Measurements from ENCODE around the gene CACNA1I. TPM values are rescaled to one million over a fixed set of nuclear protein-coding genes. Genes with fewer than 3 reads are reported as not detected.

CACNA1I gene
- total RNA-seq, 1 donor = not detected

DNA sequence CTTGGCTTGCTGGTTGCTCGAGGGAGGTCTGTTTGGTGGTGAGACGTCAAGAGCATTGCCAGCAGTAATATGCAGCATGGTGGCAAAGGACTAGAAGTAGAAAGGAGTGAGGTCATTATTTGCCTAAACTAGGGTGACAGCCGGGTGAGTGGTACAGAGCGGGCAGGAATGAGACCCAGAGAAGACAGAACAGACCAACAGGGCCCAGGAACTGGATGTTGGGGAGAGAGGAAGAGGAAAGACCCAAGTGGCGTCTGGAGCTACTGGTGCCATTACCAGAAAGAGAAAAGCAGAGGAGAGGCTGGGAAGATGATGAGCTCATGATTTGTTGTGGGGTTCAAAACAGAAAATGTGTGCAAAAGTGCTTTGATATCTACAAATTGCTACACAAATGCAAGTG, 164.3 kb downstream of the CACNA1I start:
- no peak for DNase-seq (ENCODE audit: low read depth)
- H3K4me3 ChIP-seq (ENCODE audit: low read depth, low read length) = no peak overlapping the region
- TF ChIP-seq, protein P1, sequence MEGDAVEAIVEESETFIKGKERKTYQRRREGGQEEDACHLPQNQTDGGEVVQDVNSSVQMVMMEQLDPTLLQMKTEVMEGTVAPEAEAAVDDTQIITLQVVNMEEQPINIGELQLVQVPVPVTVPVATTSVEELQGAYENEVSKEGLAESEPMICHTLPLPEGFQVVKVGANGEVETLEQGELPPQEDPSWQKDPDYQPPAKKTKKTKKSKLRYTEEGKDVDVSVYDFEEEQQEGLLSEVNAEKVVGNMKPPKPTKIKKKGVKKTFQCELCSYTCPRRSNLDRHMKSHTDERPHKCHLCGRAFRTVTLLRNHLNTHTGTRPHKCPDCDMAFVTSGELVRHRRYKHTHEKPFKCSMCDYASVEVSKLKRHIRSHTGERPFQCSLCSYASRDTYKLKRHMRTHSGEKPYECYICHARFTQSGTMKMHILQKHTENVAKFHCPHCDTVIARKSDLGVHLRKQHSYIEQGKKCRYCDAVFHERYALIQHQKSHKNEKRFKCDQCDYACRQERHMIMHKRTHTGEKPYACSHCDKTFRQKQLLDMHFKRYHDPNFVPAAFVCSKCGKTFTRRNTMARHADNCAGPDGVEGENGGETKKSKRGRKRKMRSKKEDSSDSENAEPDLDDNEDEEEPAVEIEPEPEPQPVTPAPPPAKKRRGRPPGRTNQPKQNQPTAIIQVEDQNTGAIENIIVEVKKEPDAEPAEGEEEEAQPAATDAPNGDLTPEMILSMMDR (IDR thresholded peaks at IDR 0.05; ENCODE audit: insufficient read depth, low read depth, low read length) = no peak

DNA sequence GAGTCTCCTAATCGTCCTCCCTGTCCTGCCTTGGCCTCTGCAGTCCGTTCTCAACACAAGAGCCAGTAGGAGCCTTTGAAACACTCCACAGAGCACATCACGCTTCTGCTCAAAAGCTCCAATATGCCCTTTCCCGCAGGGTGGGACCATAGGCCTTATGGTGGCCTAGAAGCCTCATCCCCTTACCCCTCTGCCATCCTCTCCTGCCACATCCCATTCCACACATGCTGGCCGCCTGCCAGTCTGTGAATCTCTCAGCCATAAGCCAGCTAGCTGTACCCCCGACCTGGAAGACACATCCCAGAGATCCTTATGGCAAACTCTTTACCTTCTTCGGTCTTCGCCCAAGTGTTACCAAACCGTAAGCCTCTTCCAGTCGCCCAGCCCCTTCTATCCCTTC, 165.2 kb downstream of the CACNA1I start:
- H3K4me3 ChIP-seq (ENCODE audit: low read depth, low read length) = no peak overlapping the region
- TF ChIP-seq, protein P1 (IDR thresholded peaks at IDR 0.05; ENCODE audit: insufficient read depth, low read depth, low read length) = no peak
- no peak for DNase-seq (ENCODE audit: low read depth)

DNA sequence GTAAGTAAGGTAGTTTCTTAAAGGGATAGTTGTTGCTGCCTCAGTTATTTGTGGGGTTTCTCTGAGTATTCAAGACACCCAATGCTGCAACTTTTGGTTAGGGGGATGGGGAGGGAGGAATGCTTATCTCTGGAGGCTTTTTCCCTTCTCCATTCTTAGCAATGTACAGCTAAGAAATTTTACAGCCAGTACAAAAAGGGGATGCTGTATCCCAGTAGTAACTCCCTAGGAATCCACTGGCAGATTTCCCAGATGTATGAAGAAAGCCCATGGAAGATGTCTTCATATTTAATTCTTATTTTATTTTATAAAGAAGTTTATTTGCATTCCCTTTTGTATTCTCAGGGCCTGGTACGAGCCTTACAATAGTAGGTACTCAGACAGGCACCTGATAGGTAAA, 168.2 kb downstream of the CACNA1I start:
- TF ChIP-seq, protein P1 (IDR thresholded peaks at IDR 0.05; ENCODE audit: insufficient read depth, low read depth, low read length) = no peak
- H3K4me3 ChIP-seq (ENCODE audit: low read depth, low read length) = no peak overlapping the region
- peak; percentile 52 for DNase-seq (ENCODE audit: low read depth)

Other genes starting within 250 kb of the CACNA1I start
- gene SYNGR1, start 220.8 kb upstream of the CACNA1I start, total RNA-seq = 8.6 and 12.2 TPM in 2 replicates
- 11.6 and 13.4 TPM in 2 replicates for gene TAB1, start 171.0 kb upstream of the CACNA1I start, total RNA-seq
- 0.64 and 1.3 TPM in 2 replicates for gene MGAT3, start 113.7 kb upstream of the CACNA1I start, total RNA-seq
- 26.1 and 32.8 TPM in 2 replicates for gene MIEF1, start 68.5 kb upstream of the CACNA1I start, total RNA-seq
- gene ATF4, start 50.2 kb upstream of the CACNA1I start, total RNA-seq = 200 and 379 TPM in 2 replicates
- gene RPS19BP1, start 38.0 kb upstream of the CACNA1I start, total RNA-seq = 44.0 and 57.0 TPM in 2 replicates

Data from fibroblast of villous mesenchyme (primary cell).